ENCODE data around the gene PRR15L. TPM values are rescaled to one million over a fixed set of nuclear protein-coding genes. Genes with fewer than 3 reads are reported as not detected.

PRR15L gene
- total RNA-seq, 1 experiment from 2014 or later = not detected

DNA sequence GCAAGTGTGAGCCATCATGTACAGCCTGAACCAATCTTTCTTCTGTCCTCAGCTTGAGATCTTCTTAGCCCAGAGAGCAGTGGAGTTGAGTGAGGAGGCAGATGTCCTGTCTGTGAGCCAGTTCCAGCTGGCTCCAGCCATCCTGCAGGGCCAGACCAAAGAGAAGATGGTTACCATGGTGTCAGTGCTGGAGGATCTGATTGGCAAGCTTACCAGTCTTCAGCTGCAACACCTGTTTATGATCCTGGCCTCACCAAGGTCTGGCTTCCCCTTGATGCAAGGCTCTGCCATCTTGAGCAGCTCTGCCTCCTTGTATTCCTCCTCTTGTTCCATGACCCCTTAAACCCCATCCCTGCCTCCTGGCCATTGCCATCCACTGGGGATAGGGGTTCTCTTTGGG is 22.9 kb upstream of the PRR15L start:
- Histone ChIP-seq H4K8ac (replicated peaks; ENCODE audit: insufficient read length, low read depth, low read length) (no peak overlapping the region), H2BK12ac (ENCODE audit: insufficient read length, low read depth, low read length) (no peak overlapping the region), H2BK15ac (ENCODE audit: low read depth, low read length) (no peak overlapping the region), H4K91ac (ENCODE audit: insufficient read length, low read depth, low read length) (no peak overlapping the region), H3K23ac (ENCODE audit: insufficient read length, low read depth, low read length) (no peak overlapping the region), H3K9me3 (ENCODE audit: control insufficient read depth, low read depth, low read length) (no peaks in the 10 kb centered on the region), H3K14ac (ENCODE audit: insufficient read depth, low read length) (no peak overlapping the region), H2BK5ac (ENCODE audit: insufficient read length, low read length) (no peak overlapping the region), H3T11ph (ENCODE audit: low read length) (no peak overlapping the region), H3K9ac (ENCODE audit: extremely low read depth, insufficient read length, low read length) (no peak overlapping the region), H3K4me2 (ENCODE audit: insufficient read depth, insufficient read length, low read length) (no peak overlapping the region), H2AK5ac (ENCODE audit: insufficient read length, low read length) (no peak overlapping the region), H2BK20ac (ENCODE audit: low read depth, low read length, poor library complexity, severe bottlenecking) (no peak overlapping the region), H3K79me1 (ENCODE audit: insufficient read depth, low read depth, low read length, poor library complexity, severe bottlenecking) (no peaks in the 10 kb centered on the region), H3K27me3 (ENCODE audit: insufficient read depth, low read length) (no peaks in the 10 kb centered on the region; the same call in 1 of the 2 replicates), H3K56ac (ENCODE audit: insufficient read length, low read depth, low read length) (no peak overlapping the region), H3K4me1 (ENCODE audit: insufficient read depth, low read length) (no peaks in the 10 kb centered on the region), H3K79me2 (ENCODE audit: insufficient read depth, low read length) (no peaks in the 10 kb centered on the region), H2BK120ac (ENCODE audit: low read depth, low read length, poor library complexity, severe bottlenecking) (no peak overlapping the region), H4K5ac (ENCODE audit: insufficient read length, low read depth, low read length) (no peak overlapping the region), H3K18ac (ENCODE audit: insufficient read length, low read depth, low read length) (no peak overlapping the region), H3K4ac (ENCODE audit: low read depth, low read length) (no peak overlapping the region), H3K27ac (ENCODE audit: insufficient read length, low read depth, low read length) (no peak overlapping the region), H2AFZ (ENCODE audit: low read length) (no peak overlapping the region), H4K20me1 (ENCODE audit: control insufficient read depth, insufficient read depth, insufficient read length) (no peaks in the 10 kb centered on the region), H3K23me2 (ENCODE audit: insufficient read length, low read depth, low read length, poor library complexity, severe bottlenecking) (no peaks in the 10 kb centered on the region)
- no peak overlapping the region for H3K4me3 Mint-ChIP-seq
- H3K27ac Mint-ChIP-seq = no peak overlapping the region
- H3K36me3 Mint-ChIP-seq (ENCODE audit: insufficient read depth in 1 of 3, low read depth in 3 of 3) = peaks cover 34 to 77% (median 65%) of the 10 kb centered on the region in 3 experiments; a peak in 6 of 7 replicates
- no peaks in the 10 kb centered on the region; a peak in 1 of 4 replicates for H3K4me1 Mint-ChIP-seq
- DNase-seq = no peak
- no peaks in the 10 kb centered on the region for H3K9me3 Mint-ChIP-seq
- H3K27me3 Mint-ChIP-seq (ENCODE audit: low read depth) = no peaks in the 10 kb centered on the region
- TF ChIP-seq, protein P1, sequence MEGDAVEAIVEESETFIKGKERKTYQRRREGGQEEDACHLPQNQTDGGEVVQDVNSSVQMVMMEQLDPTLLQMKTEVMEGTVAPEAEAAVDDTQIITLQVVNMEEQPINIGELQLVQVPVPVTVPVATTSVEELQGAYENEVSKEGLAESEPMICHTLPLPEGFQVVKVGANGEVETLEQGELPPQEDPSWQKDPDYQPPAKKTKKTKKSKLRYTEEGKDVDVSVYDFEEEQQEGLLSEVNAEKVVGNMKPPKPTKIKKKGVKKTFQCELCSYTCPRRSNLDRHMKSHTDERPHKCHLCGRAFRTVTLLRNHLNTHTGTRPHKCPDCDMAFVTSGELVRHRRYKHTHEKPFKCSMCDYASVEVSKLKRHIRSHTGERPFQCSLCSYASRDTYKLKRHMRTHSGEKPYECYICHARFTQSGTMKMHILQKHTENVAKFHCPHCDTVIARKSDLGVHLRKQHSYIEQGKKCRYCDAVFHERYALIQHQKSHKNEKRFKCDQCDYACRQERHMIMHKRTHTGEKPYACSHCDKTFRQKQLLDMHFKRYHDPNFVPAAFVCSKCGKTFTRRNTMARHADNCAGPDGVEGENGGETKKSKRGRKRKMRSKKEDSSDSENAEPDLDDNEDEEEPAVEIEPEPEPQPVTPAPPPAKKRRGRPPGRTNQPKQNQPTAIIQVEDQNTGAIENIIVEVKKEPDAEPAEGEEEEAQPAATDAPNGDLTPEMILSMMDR (conservative IDR thresholded peaks at IDR 0.05) = no peak
